SK-N-SH (cell line): Measurements from ENCODE around the gene EPB41L1. TPM values are rescaled to one million over a fixed set of nuclear protein-coding genes. Genes with fewer than 3 reads are reported as not detected.

Experiments
- CTCF ChIA-PET: fragments of 300-600, 350-600 bp; formaldehyde crosslinking; extraction: SDS; loops from one replicate; lab custom pipeline; 2021; lab: Yijun Ruan, JAX
- POLR2A ChIA-PET: fragments of 350-600 bp; sonication (Branson Sonifier 250); formaldehyde crosslinking; extraction: SDS; loops from one replicate; lab custom pipeline; 2020; ENCODE audit warnings: antibody characterized with exemption, inconsistent platforms; lab: Yijun Ruan, JAX
- DNase-seq: peaks from one replicate; pipeline ENCODE4 v3.0.0; 2012
- H2AFZ ChIP-seq: fragments of 200-600 bp; sonication (generic); 2 replicates; pipeline ENCODE4 v1.8.1; 2016; ENCODE audit warnings: antibody characterized with exemption, mild to moderate bottlenecking, low read depth
- H3F3A ChIP-seq: fragments of 200-600 bp; sonication (generic); replicated peaks from 2 replicates; pipeline ENCODE3; 2016; ENCODE audit warnings: antibody characterized with exemption, mild to moderate bottlenecking; ENCODE audit not compliant: insufficient read depth
- H3K27ac ChIP-seq, 2 experiments: fragments of 200-500 bp in 1 of 2; fragments of 200-600 bp in 1 of 2; sonication (Bioruptor generic) in 1 of 2; sonication (generic), shearing (Covaris generic) in 1 of 2; 2 replicates each; pipeline versions ENCODE4 v1.5.1 to v1.6.1; 2014 to 2016; ENCODE audit warnings: low read depth in 2 of 2, inconsistent platforms in 1 of 2, low read length in 1 of 2, mild to moderate bottlenecking in 1 of 2, mixed read lengths in 1 of 2
- H3K27me3 ChIP-seq: fragments of 200-600 bp; sonication (generic), shearing (Covaris generic); 2 replicates; pipeline ENCODE4 v1.6.1; 2016; ENCODE audit warnings: mixed run types; ENCODE audit not compliant: insufficient read depth
- H3K36me3 ChIP-seq, 2 experiments: fragments of 200-500 bp in 1 of 2; fragments of 200-600 bp in 1 of 2; sonication (Bioruptor generic) in 1 of 2; sonication (generic) in 1 of 2; replicated peaks in 1 of 2; 2 replicates each; pipeline versions ENCODE3 to v1.5.1; 2014 to 2016; ENCODE audit warnings: low read length in 1 of 2, mild to moderate bottlenecking in 1 of 2; ENCODE audit not compliant: insufficient read depth in 2 of 2, control insufficient read depth in 1 of 2
- H3K4me1 ChIP-seq, 2 experiments: fragments of 200-500 bp in 1 of 2; fragments of 200-600 bp in 1 of 2; sonication (Bioruptor generic) in 1 of 2; sonication (generic), shearing (Covaris generic) in 1 of 2; 2 replicates each; pipeline versions ENCODE4 v1.5.1 to v1.6.1; 2014 to 2016; ENCODE audit warnings: low read depth in 1 of 2, low read length in 1 of 2, mixed run types in 1 of 2; ENCODE audit not compliant: insufficient read depth in 2 of 2, control insufficient read depth in 1 of 2
- H3K4me2 ChIP-seq: fragments of 200-600 bp; sonication (generic), shearing (Covaris generic); 2 replicates; pipeline ENCODE4 v1.6.1; 2017; ENCODE audit warnings: mixed run types
- H3K4me3 ChIP-seq, 2 experiments: fragments of 200-500 bp in 1 of 2; fragments of 200-600 bp in 1 of 2; sonication (Bioruptor generic) in 1 of 2; sonication (generic), shearing (Covaris generic) in 1 of 2; 2 replicates each; pipeline versions ENCODE4 v1.5.1 to v1.8.1; 2014 to 2016; ENCODE audit warnings: low read depth in 2 of 2, inconsistent platforms in 1 of 2, low read length in 1 of 2, mild to moderate bottlenecking in 1 of 2, mixed read lengths in 1 of 2, moderate library complexity in 1 of 2
- H3K79me2 ChIP-seq: fragments of 200-600 bp; sonication (generic); 2 replicates; pipeline ENCODE4 v1.8.1; 2017; ENCODE audit warnings: mild to moderate bottlenecking; ENCODE audit not compliant: insufficient read depth
- H3K9ac ChIP-seq: fragments of 200-600 bp; sonication (generic); 2 replicates; pipeline ENCODE4 v1.6.1; 2017; ENCODE audit warnings: mixed run types
- H3K9me2 ChIP-seq: fragments of 200-600 bp; sonication (generic); 2 replicates; pipeline ENCODE4 v1.6.1; 2017; ENCODE audit warnings: mixed run types
- H3K9me3 ChIP-seq: fragments of 200-600 bp; sonication (generic); 2 replicates; pipeline ENCODE4 v1.6.1; 2017; ENCODE audit warnings: mixed run types, mild to moderate bottlenecking, moderate library complexity
- H4K20me1 ChIP-seq: fragments of 200-600 bp; sonication (generic); 2 replicates; pipeline ENCODE4 v1.6.1; 2017; ENCODE audit warnings: mild to moderate bottlenecking, mixed run types; ENCODE audit not compliant: insufficient read depth
- FOSL2 ChIP-seq: IDR thresholded peaks from 2 replicates; pipeline ENCODE4 v1.4.0; 2012; ENCODE audit warnings: low read depth, mild to moderate bottlenecking, moderate library complexity, borderline replicate concordance
- FOXJ3 ChIP-seq: sonication (generic); formaldehyde crosslinking; IDR thresholded peaks from 2 replicates; pipeline ENCODE4 v1.5.1; 2020; ENCODE audit warnings: mild to moderate bottlenecking, missing genetic modification reagents
- FOXM1 ChIP-seq: IDR thresholded peaks from 2 replicates; pipeline ENCODE4 v1.4.0; 2012; ENCODE audit warnings: low read depth, mild to moderate bottlenecking
- IRF3 ChIP-seq: fragments of 150-350 bp; IDR thresholded peaks from 2 replicates; pipeline ENCODE4 v1.6.1; 2016; ENCODE audit warnings: mild to moderate bottlenecking, low read depth, low read length
- JUND ChIP-seq: IDR thresholded peaks from 2 replicates; pipeline ENCODE4 v1.4.0; 2012
- MXI1 ChIP-seq: IDR thresholded peaks from 2 replicates; pipeline ENCODE4 v1.6.1; 2012; ENCODE audit warnings: mild to moderate bottlenecking, low read depth, low read length, improper control_type of control experiment
- NFIC ChIP-seq: IDR thresholded peaks from 2 replicates; pipeline ENCODE4 v1.4.0; 2012; ENCODE audit warnings: borderline replicate concordance
- NRF1 ChIP-seq: IDR thresholded peaks from 2 replicates; pipeline ENCODE4 v1.6.1; 2012; ENCODE audit warnings: low read depth, mild to moderate bottlenecking, low read length
- RAD21 ChIP-seq: IDR thresholded peaks from 2 replicates; pipeline ENCODE4 v1.6.1; 2012; ENCODE audit warnings: mild to moderate bottlenecking, low read length
- SIN3A ChIP-seq: IDR thresholded peaks from 2 replicates; pipeline ENCODE4 v1.6.1; 2012; ENCODE audit warnings: low read depth, mild to moderate bottlenecking, low read length, moderate library complexity, borderline replicate concordance
- SMC3 ChIP-seq: IDR thresholded peaks from 2 replicates; pipeline ENCODE4 v1.6.1; 2012; ENCODE audit warnings: low read depth, low read length, improper control_type of control experiment
- TEAD4 ChIP-seq: IDR thresholded peaks from 2 replicates; pipeline ENCODE4 v1.4.0; 2012; ENCODE audit warnings: mild to moderate bottlenecking, borderline replicate concordance; ENCODE audit not compliant: insufficient read depth
- WGBS: methylation state at CpG from one replicate; pipeline ENCODE4 v1.1.6; 2017; ENCODE audit warnings: low lambda C conversion rate; 5-methylcytosine and 5-hydroxymethylcytosine counted together
- polyA plus RNA-seq, 3 experiments: library from polyadenylated mRNA; depleted of rRNA; stranded (reverse); fragments of >200 nt; gene quantifications; 2 replicates each; pipeline ENCODE4 v1.2.3, GENCODE V29; 2012
- TF ChIP-seq, protein P1 (sequence below): IDR thresholded peaks from 2 replicates; pipeline ENCODE4 v1.4.0; 2012; ENCODE audit warnings: low read depth, borderline replicate concordance

The EPB41L1 gene
- polyA plus RNA-seq, 1 of the 3 experiments (the other 2 are of a cell fraction), result 26.1 TPM

GRCh38 chr20:36122931-36123288 lies 31.6 kb upstream of the EPB41L1 start:
- no peaks in the 10 kb centered on the region for H3K79me2 ChIP-seq
- no peaks in the 10 kb centered on the region for H3K9me3 ChIP-seq
- no peak for DNase-seq
- peaks cover 2 to 5% of the 10 kb centered on the region in 2 experiments; a peak in 3 of 4 replicates for H3K4me1 ChIP-seq
- ChIA-PET CTCF (interaction anchor here (1.5 kb wide), 1 partner anchor 128 kb away, joined by 4 read pairs; no protein-coding TSS in a partner anchor), POLR2A (no interaction called here)
- WGBS, result 76% methylated on average over 7 of the region's 7 CpGs
- no peaks in the 10 kb centered on the region for H4K20me1 ChIP-seq
- no peaks in the 10 kb centered on the region for H3F3A ChIP-seq
- no peaks in the 10 kb centered on the region for H3K36me3 ChIP-seq
- no peak overlapping the region for H3K4me3 ChIP-seq
- TF ChIP-seq MXI1 (no peak), RAD21 (no peak), NFIC (no peak), FOSL2 (no peak), TEAD4 (no peak), SIN3A (no peak), FOXM1 (no peak), FOXJ3 (CRISPR knock-in tag) (no peak)
- TF ChIP-seq, protein P1, sequence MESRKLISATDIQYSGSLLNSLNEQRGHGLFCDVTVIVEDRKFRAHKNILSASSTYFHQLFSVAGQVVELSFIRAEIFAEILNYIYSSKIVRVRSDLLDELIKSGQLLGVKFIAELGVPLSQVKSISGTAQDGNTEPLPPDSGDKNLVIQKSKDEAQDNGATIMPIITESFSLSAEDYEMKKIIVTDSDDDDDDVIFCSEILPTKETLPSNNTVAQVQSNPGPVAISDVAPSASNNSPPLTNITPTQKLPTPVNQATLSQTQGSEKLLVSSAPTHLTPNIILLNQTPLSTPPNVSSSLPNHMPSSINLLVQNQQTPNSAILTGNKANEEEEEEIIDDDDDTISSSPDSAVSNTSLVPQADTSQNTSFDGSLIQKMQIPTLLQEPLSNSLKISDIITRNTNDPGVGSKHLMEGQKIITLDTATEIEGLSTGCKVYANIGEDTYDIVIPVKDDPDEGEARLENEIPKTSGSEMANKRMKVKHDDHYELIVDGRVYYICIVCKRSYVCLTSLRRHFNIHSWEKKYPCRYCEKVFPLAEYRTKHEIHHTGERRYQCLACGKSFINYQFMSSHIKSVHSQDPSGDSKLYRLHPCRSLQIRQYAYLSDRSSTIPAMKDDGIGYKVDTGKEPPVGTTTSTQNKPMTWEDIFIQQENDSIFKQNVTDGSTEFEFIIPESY, result no peak
- H3K27me3 ChIP-seq, result no peaks in the 10 kb centered on the region
- H3K9me2 ChIP-seq, result no peaks in the 10 kb centered on the region
- no peak overlapping the region for H3K4me2 ChIP-seq
- H3K9ac ChIP-seq, result no peak overlapping the region
- H2AFZ ChIP-seq, result no peak overlapping the region
- no peak overlapping the region for H3K27ac ChIP-seq

DNA sequence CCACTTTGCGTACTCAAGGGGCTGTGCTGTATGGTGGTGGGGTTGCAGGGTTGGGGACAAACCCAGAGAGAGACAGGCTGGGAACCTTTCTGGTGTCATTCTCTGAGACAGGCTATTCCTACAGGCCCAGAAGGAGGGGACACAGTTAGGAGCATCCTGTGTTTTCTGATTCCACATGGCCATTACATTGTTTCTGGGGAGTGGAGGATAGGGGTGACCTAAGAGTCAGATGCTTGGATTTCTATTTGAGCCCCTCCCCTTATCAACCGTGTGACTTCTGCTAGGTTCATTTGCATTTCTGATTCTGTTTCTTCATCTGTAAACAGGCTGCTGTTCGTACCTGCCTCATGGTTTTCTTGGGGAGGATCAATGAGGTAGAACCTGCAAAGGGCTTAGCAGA lies 29.4 kb upstream of the EPB41L1 start:
- Histone ChIP-seq H3K79me2 (no peaks in the 10 kb centered on the region), H3K4me1 (peaks cover 5 to 11% of the 10 kb centered on the region in 2 experiments; a peak in 3 of 4 replicates), H3K9ac (no peak overlapping the region)
- TF ChIP-seq IRF3 (no peak), JUND (no peak), NRF1 (no peak), SMC3 (no peak)
- TF ChIP-seq, all 33 proteins: peak for 0
- Histone ChIP-seq H3K4me3 (no peak overlapping the region), H3K9me2 (no peaks in the 10 kb centered on the region), H2AFZ (no peak overlapping the region), H3K36me3 (no peaks in the 10 kb centered on the region), H3K9me3 (no peaks in the 10 kb centered on the region), H3K4me2 (no peak overlapping the region), H4K20me1 (no peaks in the 10 kb centered on the region), H3K27ac (no peak overlapping the region), H3K27me3 (no peaks in the 10 kb centered on the region), H3F3A (no peaks in the 10 kb centered on the region)
- DNase-seq, result no peak
- WGBS, result 79% methylated on average over 3 of the region's 3 CpGs
- POLR2A ChIA-PET, result no interaction called here
- CTCF ChIA-PET, result interaction anchor here (1.0 to 6.7 kb wide), 3 partner anchors 13 to 132 kb away, joined by 4 to 60 read pairs (median 4); no protein-coding TSS in a partner anchor
